Stimulated activated CD4-positive, alpha-beta T cell treated with anti-CD3 and anti-CD28 coated beads, TNF-alpha, amount 100 ng/mL, for 48 hours (primary cell): ENCODE results near the gene ADD2.
"Not testable (repeated sequence)": the region's sequence is repeated elsewhere in the genome, so short reads cannot be mapped to it uniquely, and the experiment has no call there.

Source experiments
- DNase-seq, 3 donors: peaks; one replicate each; pipeline ENCODE4 v3.0.0-alpha.2; 2020; ENCODE audit warnings: low read depth in 3 of 3

ADD2 gene, protein sequence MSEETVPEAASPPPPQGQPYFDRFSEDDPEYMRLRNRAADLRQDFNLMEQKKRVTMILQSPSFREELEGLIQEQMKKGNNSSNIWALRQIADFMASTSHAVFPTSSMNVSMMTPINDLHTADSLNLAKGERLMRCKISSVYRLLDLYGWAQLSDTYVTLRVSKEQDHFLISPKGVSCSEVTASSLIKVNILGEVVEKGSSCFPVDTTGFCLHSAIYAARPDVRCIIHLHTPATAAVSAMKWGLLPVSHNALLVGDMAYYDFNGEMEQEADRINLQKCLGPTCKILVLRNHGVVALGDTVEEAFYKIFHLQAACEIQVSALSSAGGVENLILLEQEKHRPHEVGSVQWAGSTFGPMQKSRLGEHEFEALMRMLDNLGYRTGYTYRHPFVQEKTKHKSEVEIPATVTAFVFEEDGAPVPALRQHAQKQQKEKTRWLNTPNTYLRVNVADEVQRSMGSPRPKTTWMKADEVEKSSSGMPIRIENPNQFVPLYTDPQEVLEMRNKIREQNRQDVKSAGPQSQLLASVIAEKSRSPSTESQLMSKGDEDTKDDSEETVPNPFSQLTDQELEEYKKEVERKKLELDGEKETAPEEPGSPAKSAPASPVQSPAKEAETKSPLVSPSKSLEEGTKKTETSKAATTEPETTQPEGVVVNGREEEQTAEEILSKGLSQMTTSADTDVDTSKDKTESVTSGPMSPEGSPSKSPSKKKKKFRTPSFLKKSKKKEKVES

DNA sequence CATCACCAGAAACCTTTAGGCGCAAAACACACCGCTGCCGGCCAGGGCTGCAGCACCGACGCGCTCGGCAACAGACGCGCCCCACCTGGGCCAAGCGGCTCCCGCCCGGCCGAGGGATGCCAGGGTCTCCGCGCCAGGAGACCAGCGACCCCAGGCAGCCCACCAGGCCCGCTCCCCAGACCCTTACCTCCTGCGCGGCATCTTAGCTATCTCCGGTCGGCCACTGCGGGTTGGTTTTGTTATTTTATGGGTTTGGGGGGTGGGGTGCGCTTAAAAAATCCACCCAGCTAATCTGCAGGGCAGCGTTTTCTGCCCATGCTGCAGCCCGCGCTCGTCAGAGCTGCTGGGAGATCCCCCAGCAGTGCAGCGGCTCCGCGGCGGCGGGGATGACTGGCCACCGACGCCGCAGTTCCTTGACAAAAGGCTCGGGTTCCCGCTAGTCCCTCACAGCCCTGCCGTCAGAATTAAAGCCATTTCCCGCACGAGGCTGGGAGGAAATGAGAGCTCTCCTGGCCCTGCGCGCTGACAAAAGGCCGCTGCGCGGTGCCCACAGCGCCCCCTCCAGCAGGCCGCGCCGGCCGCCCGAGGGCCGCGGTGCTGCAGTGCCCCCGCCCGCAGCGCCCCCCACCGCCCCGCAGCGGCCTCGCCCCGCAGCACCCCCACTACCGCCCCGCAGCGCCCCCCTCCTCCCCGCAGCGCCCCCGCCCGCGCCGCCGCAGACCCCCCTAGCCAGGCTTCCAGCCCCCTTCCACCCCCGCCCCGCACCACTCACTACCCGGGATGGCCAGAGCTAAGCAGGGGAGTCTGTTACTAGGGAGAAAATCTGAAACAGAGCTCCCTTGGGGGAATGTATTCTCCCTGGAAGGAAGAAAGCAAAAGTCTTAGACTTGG, at the start of gene ADD2:
ADD2 (minus strand) TSS at position 502 of the 891 bp plus-strand sequence. CDS start 61,792 bp downstream, outside the sequence.
- peak in 2 of 3 donors; percentile 41 to 50 for DNase-seq

DNA sequence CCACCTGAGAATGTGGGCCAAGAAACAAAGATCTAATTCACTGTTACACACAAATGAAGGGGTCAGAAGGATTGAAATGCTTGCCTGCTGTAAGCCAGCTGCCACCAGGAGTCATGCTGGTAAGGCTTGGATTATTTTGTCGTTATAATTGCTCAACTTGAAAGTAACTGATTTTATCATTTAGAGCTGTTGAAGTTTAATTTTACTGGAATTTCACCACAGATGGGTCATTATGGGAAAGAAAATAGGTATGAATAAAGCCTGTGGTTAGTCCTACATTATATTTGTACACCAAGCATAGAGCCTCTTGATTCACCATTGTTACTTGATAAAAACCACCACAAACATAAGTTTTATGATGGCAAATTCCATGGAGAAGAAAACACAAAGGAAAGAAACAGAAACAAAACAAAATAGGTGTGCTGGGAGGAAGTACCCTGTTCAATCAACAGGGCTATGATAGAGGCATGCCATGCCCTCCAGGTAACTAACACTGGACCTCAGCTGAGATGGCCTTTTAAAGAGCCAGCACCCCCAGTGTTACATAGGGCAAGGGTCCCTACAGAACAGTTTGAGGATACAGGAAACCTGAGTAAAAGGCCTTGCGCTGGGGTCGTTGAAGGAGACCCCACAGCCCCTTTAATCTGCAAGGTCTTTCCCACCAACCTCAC, 49.4 kb upstream of the ADD2 start:
- no peak for DNase-seq

DNA sequence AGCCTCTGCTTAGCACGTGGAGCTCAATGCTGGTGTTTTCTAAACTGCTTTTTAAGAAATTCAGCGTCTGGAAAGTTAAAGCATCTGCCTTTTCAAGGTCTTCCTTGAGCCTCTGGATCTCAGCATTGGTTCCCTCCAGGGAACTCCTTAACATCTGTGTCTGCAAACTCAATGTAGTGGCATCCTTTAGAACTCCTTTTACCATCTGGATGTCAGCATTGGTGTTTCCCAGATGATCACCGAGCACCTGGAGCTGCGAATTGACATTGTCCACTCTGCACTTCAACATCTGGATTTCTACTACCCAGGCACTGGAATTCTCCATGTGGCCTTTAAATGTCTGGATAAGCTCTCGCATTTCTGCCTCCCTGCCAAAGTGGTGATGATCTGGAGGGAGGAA, 48.7 kb upstream of the ADD2 start:
- no peak for DNase-seq

DNA sequence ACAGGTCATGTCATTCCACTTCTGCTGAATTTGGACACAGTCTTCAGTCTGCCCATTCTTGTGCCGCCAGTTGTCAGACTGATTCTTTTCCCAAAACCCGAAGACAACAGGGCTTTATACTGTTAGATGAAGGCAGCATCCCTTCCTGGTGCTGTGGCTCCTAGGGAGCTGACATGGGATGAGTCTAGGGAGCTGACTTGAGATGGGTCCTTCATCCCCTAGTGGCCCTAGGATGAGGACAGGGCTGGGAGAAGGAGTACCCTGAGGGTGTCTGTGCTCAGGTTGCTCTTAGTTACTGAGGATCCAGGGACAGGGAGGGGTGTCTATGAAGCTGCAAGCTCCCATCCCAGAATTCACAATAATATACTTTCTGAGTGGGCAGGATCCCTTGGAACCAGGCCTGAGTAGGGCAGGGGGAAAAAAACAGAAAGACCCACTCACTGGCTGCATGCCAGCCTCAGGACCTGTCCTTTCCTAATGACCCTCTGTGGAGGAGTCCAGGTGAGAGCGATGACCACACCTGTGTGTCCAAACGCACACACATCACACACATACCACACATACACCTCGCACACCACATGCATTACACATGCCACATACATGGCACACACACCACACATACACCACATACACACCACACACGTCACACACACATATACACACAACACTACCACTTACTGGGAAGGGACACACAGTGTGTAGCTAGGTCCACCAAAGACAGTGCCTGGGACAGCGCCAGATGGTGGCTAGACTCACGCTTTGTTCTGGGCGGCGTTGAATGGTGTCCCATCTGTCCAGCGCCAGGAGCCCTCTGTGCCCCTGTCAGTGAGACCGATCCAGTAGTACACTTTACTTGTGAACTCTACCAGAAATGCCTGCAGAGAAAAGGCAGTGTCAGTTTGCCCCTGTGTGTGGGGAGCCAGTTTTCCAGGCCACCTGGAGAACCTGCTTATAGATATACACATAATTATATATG, 41.3 kb upstream of the ADD2 start:
- no peak for DNase-seq

DNA sequence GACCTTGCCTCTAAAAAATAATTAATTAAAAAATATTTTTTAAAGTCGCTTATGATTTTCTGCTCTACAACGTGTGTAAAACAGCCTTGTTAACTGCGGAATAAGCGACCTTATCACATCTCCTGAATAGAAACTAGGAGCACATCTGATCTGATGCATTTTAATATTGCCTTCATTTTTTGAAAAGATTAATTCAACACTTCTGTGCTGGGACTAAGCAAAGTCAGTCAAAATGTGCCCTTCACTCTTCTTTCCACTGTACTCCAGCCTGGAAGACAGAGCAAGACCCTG, 39.8 kb upstream of the ADD2 start:
- no peak for DNase-seq

DNA sequence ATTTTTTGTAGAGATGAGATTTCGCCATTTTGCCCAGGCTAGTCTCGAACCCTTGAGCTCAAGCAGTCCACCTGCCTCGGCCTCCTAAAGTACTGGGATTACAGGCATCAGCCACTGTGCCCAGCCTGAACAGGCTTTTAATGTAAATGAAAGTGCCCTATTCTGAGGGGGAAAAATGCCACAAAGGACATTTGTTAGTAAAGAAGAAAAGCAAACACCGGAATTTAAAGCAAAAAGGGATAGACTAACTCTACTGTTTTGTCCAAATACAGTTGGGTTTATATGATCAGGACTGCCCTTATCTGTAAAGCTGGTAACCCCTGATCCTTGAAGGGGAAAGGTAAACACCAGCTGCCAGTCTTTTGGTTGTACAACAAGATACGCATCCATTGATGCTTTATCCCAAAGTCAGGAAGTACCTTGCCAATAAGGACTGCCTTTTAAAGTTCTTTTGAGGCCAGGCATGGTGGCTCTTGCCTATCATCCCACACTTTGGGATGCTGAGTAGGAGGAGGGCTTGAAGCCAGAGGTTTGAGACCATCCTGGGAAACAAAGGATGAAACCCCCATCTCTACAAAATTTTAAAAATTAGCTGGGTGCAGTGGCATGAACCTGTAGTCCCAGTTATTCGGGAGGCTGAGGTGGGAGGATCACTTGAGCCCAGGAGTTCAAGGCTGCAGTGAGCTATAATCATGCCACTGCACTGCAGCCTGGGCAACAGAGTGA, 39.3 kb upstream of the ADD2 start:
- DNase-seq: no peak

DNA sequence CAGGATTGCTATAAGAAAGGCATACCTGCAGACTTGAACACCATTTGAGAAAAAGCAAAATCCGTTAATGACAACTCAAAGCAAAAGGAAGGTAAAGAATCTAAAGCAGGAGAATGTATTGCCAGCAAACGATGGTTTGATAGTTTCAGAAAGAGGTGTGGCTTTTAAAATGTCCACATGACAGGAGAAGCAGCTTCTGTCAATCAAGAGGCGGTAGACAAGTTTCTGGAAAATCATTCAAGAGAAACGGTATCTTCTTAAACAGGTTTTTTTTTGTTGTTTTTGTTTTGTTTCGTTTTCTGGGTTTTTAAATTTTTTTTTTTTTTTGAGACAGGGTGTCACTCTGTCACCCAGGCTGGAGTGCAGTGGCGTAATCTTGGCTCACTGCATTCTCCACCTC, 38.6 kb upstream of the ADD2 start:
- DNase-seq: no peak

DNA sequence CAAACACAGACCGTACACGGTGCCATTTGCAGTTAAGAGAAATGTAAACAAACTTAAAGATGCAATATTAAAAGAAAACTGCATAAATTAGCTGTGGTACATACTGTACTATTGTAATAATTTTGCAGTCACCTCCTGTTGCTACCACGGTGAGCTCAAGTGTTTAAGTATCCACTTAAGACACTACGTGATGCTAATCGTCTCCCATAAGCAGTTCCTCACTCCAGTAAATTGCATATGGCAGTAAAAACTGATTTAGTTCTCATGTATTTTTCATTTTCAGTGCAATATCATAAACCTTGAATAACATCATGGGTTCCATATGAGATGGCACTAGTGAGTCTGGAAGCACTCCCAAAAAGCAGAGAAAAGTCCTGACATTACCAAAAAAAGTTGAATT, 38.0 kb upstream of the ADD2 start:
- DNase-seq: no peak

DNA sequence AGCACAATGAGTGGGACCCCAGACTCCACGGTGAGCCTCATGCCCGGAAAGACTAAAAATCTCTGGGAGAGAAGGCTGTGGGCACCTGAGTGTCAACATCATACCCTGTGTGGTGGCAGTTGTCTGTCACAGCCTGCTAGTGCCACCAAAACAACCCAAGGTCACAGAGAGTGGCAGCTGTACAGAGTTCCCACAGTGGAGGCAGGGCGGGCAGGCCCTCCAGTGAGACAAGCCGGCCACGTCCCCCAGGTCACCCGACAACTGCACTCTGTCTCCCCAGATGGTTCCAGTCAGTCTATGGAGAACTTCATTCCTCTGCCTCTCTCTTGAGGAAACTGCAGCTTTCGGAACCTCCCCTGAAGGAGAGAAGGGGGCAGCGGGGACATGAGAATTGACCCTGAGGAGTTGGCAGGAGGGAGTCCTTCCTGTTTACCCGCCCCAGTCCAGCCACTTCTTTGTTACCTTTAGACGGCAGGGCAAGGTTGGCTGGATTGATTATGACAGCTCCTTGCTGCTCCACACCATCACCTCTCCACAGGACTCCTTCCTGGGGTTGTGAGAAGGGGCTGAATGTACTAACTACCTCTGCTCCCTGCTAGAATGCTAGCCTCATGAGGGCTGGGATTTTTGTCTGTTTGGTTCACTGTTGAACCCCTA, 33.7 kb upstream of the ADD2 start:
- DNase-seq: no peak

DNA sequence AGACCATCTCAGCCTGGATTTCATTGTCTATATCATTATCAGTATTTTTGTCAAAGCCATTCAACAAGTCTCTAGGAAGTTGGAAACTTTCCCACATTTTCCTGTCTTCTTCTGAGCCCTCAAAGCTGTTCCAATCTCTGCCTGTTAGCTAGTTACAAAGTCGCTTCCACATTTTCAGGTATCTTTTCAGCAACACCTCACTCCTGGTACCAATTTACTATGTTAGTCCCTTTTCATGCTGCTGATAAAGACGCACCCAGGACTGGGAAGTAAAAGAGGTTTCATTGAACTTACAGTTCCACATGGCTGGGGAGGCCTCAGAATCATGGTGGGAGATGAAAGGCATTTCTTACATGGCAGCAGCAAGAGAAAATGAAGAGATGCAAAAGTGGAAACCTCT, 31.7 kb upstream of the ADD2 start:
- DNase-seq: no peak

DNA sequence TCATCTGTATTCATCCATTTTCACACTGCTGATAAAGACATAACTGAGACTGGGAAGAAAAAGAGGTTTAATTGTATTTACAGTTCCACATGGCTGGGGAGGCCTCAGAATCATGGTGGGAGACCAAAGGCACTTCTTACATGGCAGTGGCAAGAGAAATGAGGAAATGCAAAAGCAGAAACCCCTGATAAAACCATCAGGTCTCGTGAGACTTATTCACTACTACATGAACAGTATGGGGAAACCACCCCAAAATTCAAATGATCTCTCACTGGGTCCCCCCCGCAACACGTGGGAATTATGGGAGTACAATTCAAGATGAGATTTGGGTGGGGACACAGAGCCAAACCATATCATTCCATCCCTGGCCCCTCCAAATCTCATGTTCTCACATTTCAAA, 30.0 kb upstream of the ADD2 start:
- DNase-seq: not testable (repeated sequence)

DNA sequence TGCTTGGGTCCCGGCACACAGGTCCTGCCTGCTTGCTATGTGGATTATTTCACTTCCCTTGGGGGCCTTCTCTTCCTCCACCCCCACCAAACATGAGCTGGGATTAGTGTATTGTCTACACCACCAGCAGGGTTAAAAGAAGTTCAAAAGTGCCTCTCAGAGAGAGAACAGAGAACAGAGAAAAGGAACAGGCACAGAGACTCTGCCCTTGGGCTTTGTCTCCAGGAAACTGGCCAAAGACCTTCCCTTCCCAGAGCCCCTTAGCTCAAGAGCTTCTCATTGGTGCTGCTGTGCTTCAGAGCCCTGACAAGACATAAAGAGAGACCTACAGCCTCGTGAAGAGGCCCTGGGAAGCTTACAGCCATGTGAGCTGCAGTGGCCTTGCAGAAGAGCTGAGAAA, 29.5 kb upstream of the ADD2 start:
- DNase-seq: no peak

DNA sequence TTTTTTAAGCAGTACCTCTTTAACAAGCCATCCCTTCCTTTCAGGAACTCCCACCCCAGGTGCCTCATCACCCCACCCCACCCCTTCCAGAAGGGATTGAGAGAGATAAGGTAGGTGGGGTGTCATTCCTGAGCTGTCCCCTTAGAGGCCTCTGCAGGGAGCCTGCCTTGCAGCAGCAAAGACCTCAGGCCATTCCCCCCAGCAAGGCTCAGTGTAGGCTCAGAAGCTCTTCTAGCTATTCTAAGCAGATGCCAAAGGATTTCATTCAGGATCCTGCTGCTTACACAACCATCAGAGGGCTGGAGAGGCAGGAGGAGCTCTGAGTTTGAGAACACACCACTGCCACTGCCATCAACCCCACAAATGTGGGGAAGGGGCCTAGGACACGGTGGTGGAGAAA, 28.3 kb upstream of the ADD2 start:
- no peak for DNase-seq

DNA sequence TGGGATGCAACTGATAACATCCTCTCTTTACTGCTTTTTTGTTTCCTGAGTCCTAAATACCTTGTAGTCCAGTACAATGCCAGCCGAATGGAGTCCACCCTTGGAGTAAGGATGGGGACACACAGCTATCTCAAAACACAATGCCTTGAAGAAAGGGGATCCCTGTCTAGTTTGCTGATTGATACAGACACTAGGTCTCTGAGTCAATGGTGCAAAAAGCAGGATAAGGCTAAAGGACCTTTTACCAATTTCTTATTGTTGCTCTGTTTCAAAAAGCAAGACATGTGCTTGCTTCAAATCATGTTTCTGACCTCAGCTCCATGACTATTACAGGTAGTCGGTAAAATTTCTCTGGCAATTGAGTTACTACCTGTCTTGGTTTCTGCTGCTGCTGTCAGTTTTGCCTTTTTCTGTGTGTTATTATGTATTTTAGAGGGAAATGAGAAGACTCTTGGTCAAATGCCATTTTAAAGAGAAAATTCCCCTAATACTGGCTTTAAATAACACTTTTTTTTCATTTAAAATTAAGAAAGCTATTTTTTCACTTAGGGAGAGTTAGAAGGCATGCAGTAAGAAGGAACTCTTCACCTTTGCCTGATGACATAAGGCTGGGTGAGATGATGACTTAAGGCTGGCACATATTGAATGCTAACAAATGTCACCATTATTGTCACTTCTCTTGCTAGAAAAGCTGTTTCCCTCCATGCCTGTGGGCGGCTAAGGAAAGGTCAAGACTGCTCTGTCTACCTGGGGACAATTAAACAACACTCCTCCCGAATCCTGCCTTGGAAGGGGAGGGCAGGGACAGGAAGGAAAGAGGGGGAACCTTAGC, 27.4 kb upstream of the ADD2 start:
- no peak for DNase-seq

DNA sequence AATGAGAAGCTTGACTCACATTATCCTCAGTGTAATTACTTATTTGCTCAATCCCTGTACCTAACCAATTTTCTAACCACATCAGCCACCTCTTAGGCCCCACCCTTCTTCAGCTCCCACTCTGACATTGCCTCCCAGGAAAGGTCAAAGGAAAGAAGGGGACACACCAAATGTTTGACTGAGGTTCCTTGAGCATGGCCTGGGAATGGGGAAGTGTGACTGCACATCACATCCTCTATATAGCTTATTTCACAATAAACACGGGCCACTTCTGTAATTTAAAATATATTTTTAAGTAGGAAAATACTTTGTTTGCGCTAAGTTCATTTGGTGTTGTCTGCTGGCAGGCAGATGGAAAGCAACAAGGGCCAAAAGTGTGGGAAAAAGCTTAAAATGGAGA, 25.4 kb upstream of the ADD2 start:
- DNase-seq: no peak

DNA sequence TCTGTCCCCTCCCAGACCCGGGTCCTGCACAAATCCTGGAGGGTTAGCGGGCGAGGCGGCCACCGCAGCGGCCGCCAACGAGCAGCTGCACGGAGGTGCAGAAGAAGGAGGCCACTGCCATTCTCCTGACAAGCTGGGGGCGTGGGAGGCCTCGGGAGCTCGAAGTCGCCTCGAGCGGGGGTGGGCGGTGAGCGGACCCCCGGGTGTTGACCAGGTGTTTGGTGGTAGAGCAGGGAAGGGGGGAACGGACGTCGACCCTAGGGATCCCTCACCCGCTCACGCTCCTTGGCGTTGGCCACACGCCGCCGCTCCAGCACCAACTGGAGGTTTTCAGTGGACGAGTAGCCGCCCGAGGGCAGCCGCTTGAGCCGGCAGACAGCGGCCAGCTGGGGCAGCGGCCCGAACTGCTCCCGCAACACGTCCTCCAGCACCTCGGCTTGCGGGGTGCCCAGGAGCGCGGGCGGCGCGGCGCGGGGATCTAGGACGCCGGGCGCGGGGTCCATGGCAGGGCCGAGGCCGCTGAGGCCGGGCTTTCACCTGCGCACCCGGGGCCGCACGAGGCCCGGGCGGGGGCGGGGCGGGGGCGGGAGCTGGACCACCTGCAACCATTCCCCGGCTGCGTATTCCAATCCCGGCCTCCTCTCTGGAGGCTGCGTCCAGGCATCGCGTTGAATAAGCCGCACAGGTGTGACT, 22.3 kb upstream of the ADD2 start, which contains the start of gene FIGLA:
FIGLA (minus strand) TSS at position 508 of the 693 bp plus-strand sequence; CDS start at position 503, 5 bp downstream.
- DNase-seq: no peak

DNA sequence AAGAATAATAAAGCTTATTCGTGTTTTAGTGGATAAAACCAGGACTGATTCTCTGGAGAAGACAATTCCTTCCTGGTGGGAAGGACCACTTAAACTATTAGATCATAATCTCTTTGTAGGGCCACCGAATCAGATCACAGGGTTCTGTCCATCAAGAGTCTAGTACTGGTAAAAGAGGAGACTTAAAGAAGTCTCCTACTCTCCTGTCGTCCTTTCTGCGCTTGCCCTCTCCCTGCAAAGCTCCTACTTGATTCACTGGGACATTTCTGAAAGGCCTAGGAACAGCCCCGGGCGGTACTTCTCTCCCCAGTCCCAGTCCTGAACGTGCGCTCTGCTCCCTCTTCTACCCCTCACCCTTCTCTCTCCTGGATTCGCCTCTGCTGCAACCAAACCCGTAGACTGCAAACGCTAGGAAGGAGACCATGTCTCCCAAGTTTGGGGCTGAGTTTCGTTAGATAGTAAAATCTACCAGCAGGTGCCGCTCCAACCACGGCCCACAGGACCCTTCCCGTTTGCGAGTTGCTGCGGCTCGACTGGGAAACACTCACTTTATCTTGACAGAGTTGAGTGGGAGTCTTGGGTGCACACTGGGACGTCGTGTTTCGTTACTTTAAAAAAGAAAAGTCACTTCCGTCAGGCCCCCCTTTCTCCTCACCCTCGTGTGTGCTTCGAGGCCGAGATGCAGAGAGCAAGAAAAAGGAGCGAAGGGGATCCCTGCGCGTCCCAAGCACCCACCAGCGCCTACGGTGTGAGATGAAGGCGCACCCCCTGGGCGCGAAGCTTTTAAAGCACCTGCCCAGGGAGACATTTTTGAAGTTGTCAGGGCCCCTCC, 21.5 kb upstream of the ADD2 start:
- peak; percentile 52 to 67 (median 63) for DNase-seq
